ENCODE results near the gene MB21D2.
A peak's percentile ranks its signal among the peaks of the same experiment; 100 is the strongest.

The MB21D2 gene

GRCh38 chr3:192851821-192852372 lies 65.8 kb downstream of the MB21D2 start (continued):
- TF ChIP-seq ZSCAN18 (tag by site-specific recombination; IDR thresholded peaks at IDR 0.05): no peak; the same call in 1 of the 2 replicates
- no peak for TF ChIP-seq AEBP2 (tag by site-specific recombination; IDR thresholded peaks at IDR 0.05; ENCODE audit: borderline replicate concordance)
- TF ChIP-seq ZFP69B (tag by site-specific recombination; IDR thresholded peaks at IDR 0.05): peak; percentile 65; the same call in 1 of the 2 replicates
- no peak for TF ChIP-seq ZNF280D (tag by site-specific recombination; IDR thresholded peaks at IDR 0.05)
- no peak for TF ChIP-seq YY1 (tag by site-specific recombination; IDR thresholded peaks at IDR 0.05)
- TF ChIP-seq ZNF701 (tag by site-specific recombination; IDR thresholded peaks at IDR 0.05): no peak
- 0 out of 2 replicates have a peak, but pooled peaks have one; percentile 16 for TF ChIP-seq INSM2 (tag by site-specific recombination; IDR thresholded peaks at IDR 0.05)
- no peak for TF ChIP-seq ZNF529 (tag by site-specific recombination; IDR thresholded peaks at IDR 0.05; ENCODE audit: insufficient replicate concordance)
- TF ChIP-seq ZNF580 (tag by site-specific recombination; IDR thresholded peaks at IDR 0.05): no peak
- 0 out of 2 replicates have a peak, but pooled peaks have one; percentile 37 for TF ChIP-seq IKZF3 (tag by site-specific recombination; IDR thresholded peaks at IDR 0.05)
- TF ChIP-seq ZNF629 (tag by site-specific recombination; IDR thresholded peaks at IDR 0.05): peak; percentile 76
- 0 out of 2 replicates have a peak, but pooled peaks have one; percentile 9 for TF ChIP-seq GLIS2 (tag by site-specific recombination; IDR thresholded peaks at IDR 0.05)
- no peak for TF ChIP-seq ZNF133 (tag by site-specific recombination; IDR thresholded peaks at IDR 0.05)
- no peak for TF ChIP-seq GLI4 (tag by site-specific recombination; IDR thresholded peaks at IDR 0.05)
- no peak for TF ChIP-seq ZNF561 (tag by site-specific recombination; IDR thresholded peaks at IDR 0.05; ENCODE audit: borderline replicate concordance)
- no peak for TF ChIP-seq ZNF514 (tag by site-specific recombination; IDR thresholded peaks at IDR 0.05)
- no peak for TF ChIP-seq KLF7 (tag by site-specific recombination; IDR thresholded peaks at IDR 0.05; ENCODE audit: borderline replicate concordance)
- no peak for TF ChIP-seq ZNF426 (tag by site-specific recombination; IDR thresholded peaks at IDR 0.05)
- TF ChIP-seq ZBTB26 (tag by site-specific recombination; optimal IDR thresholded peaks at IDR 0.05): no peak
- TF ChIP-seq ZNF639 (tag by site-specific recombination; IDR thresholded peaks at IDR 0.05): no peak
- no peak for TF ChIP-seq CTCF (tag by site-specific recombination; IDR thresholded peaks at IDR 0.05)
- TF ChIP-seq KLF8 (tag by site-specific recombination; IDR thresholded peaks at IDR 0.05): no peak
- no peak for TF ChIP-seq ZNF221 (tag by site-specific recombination; IDR thresholded peaks at IDR 0.05; ENCODE audit: borderline replicate concordance)
- peak; percentile 66; the same call in 1 of the 2 replicates for TF ChIP-seq ZXDB (tag by site-specific recombination; IDR thresholded peaks at IDR 0.05)
- TF ChIP-seq KLF16 (tag by site-specific recombination; IDR thresholded peaks at IDR 0.05): peak; percentile 55; the same call in 1 of the 2 replicates

Measured in HEK293 (cell line).